ENCODE measurements around the gene TSR3. TPM values are rescaled to one million over a fixed set of nuclear protein-coding genes. Genes with fewer than 3 reads are reported as not detected.

Gene TSR3
- total RNA-seq, 1 donor from 2014 or later: 43.7 TPM

DNA sequence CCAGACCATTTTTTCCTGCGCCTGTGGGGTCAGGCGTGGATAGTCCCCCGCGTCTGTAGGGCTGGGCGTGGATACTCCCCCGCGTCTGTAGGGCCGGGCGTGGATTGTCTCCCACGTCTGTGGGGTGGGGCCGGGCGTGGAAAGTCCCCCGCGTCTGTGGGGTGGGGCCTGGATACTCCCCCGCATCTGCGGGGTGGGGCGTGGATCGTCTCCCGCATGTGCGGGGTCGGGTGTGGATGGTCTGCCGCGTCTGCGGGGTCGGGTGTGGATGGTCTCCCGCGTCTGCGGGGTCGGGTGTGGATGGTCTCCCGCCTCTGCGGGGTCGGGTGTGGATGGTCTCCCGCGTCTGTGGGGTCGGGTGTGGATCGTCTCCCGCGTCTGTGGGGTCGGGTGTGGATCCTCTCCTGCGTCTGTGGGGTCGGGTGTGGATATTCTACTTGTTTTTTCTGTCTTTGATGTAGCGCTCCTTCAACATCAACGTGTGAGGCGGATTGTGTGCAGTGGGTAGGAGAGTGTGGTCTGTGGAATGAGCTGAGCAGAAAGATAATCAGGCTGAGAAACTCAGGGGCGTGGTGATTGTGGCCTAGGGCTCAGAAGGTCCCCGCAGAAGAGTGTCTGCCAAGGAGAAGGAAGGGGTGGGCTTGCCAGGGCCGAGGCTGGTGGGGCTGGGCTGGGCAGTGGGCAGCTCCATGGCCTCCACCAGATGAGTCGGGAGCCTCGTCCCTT is 3.3 kb upstream of the TSR3 start:
- Mint-ChIP-seq H3K27me3 (ENCODE audit: low read depth) (no peaks in the 10 kb centered on the region), H3K4me1 (peaks cover 13% of the 10 kb centered on the region), H3K4me3 (no peak overlapping the region), H3K36me3 (no peaks in the 10 kb centered on the region), H3K27ac (no peak overlapping the region), H3K9me3 (no peaks in the 10 kb centered on the region)
- DNase-seq (ENCODE audit: low spot score in 2 of 2, unreplicated experiment in 2 of 2): no peak
- TF ChIP-seq, protein P1, sequence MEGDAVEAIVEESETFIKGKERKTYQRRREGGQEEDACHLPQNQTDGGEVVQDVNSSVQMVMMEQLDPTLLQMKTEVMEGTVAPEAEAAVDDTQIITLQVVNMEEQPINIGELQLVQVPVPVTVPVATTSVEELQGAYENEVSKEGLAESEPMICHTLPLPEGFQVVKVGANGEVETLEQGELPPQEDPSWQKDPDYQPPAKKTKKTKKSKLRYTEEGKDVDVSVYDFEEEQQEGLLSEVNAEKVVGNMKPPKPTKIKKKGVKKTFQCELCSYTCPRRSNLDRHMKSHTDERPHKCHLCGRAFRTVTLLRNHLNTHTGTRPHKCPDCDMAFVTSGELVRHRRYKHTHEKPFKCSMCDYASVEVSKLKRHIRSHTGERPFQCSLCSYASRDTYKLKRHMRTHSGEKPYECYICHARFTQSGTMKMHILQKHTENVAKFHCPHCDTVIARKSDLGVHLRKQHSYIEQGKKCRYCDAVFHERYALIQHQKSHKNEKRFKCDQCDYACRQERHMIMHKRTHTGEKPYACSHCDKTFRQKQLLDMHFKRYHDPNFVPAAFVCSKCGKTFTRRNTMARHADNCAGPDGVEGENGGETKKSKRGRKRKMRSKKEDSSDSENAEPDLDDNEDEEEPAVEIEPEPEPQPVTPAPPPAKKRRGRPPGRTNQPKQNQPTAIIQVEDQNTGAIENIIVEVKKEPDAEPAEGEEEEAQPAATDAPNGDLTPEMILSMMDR (IDR thresholded peaks at IDR 0.05; ENCODE audit: unreplicated experiment): no peak

DNA sequence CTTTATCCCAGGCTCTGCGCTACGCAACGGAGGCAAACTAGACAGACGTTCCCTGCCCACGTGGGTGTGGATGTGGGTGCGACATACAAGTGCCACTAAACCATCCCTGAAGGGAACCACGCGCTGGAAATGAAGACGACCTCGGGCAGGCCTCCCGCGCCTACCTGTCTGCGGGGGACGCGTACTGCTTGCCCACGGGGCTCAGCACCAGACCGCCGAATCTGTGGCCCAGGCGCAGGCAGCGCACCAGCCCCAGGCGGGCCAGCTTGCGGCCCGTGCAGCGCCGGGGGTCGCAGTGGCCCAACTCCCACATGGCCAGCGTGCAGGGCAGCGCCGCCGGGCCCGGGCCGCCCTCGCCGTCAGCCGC is 480 bp downstream of the TSR3 start:
- TF ChIP-seq, protein P1 (IDR thresholded peaks at IDR 0.05; ENCODE audit: unreplicated experiment): no peak
- Mint-ChIP-seq H3K4me3 (peak overlapping the region; percentile 74), H3K36me3 (no peaks in the 10 kb centered on the region), H3K27me3 (ENCODE audit: low read depth) (peaks cover under 1% of the 10 kb centered on the region), H3K9me3 (no peaks in the 10 kb centered on the region), H3K27ac (peak overlapping the region; percentile 47), H3K4me1 (peaks cover 13% of the 10 kb centered on the region)
- no peak for DNase-seq (ENCODE audit: low spot score in 2 of 2, unreplicated experiment in 2 of 2)

DNA sequence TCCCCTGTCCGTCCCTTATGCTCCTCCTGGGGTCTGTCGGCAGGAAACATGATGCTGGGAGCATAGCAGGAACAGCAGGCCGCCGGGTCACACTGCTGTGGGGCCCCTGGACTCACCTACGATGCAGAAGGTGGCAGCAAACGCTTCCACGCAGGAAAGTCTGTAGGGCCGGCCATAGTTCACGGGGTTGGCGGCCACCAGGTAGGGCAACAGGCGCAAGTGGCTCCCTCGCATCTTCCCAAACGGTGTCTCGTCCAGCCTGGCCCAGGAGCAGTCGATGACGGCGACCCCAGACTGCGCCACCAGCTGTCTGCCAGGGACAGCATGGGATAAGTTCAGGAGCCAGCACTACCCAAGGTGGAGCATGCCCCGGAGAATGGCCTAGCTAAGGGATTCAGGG is 987 bp downstream of the TSR3 start:
- Mint-ChIP-seq H3K27ac (no peak overlapping the region), H3K9me3 (no peaks in the 10 kb centered on the region), H3K4me3 (peak overlapping the region; percentile 74), H3K36me3 (no peaks in the 10 kb centered on the region), H3K27me3 (ENCODE audit: low read depth) (peaks cover 1% of the 10 kb centered on the region), H3K4me1 (peaks cover 13% of the 10 kb centered on the region)
- TF ChIP-seq, protein P1 (IDR thresholded peaks at IDR 0.05; ENCODE audit: unreplicated experiment): no peak
- DNase-seq (ENCODE audit: low spot score in 2 of 2, unreplicated experiment in 2 of 2): no peak

DNA sequence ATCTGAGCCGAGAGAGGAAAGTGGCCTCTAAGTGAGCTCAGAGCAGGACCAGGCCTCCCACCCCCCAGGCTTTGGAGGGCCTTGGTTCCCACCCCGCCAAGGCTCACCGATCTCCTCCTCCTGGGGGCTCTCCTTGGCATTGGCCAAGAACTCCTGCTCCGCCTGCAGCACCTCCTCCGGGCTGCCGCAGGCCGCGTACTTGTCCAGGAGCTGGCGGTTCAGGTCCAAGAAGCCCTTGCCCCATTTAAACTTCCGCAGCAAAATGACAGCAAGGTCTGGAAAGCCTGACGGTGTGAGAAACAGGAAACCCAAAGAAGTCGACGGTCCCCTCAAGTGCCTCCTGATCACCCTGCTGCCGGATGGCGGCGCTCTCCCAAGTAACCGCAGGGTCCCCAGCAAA is 1.7 kb downstream of the TSR3 start:
- TF ChIP-seq, protein P1 (IDR thresholded peaks at IDR 0.05; ENCODE audit: unreplicated experiment): no peak
- Mint-ChIP-seq H3K27ac (no peak overlapping the region), H3K27me3 (ENCODE audit: low read depth) (peaks cover 1% of the 10 kb centered on the region), H3K4me1 (peaks cover 13% of the 10 kb centered on the region), H3K9me3 (no peaks in the 10 kb centered on the region), H3K4me3 (peak overlapping the region; percentile 74), H3K36me3 (no peaks in the 10 kb centered on the region)
- DNase-seq (ENCODE audit: low spot score in 2 of 2, unreplicated experiment in 2 of 2): no peak

DNA sequence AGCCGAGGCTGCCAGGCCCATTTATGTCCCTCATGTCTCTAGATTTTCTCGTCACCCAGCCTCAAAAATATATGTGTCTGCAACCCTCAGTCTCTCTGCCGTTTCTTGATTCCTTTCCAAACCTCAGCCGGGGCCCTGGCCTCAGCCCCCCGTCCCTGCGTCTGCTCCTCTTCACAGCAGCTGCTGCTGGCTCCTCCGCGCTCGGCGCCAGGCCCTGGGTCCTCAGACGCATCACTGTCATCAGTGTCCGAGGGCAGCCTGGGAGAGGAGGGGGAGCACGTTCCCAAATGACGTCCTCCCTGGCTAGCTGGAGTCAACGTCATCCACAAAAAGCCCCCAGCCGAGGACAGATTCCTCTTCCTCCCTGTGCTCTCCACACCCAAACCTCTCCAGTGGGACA is 2.3 kb downstream of the TSR3 start:
- no peaks in the 10 kb centered on the region for H3K36me3 Mint-ChIP-seq
- H3K9me3 Mint-ChIP-seq: no peaks in the 10 kb centered on the region
- H3K27me3 Mint-ChIP-seq (ENCODE audit: low read depth): peaks cover 6% of the 10 kb centered on the region
- peaks cover 13% of the 10 kb centered on the region for H3K4me1 Mint-ChIP-seq
- H3K27ac Mint-ChIP-seq: no peak overlapping the region
- no peak for DNase-seq (ENCODE audit: low spot score in 2 of 2, unreplicated experiment in 2 of 2)
- TF ChIP-seq, protein P1 (IDR thresholded peaks at IDR 0.05; ENCODE audit: unreplicated experiment): no peak
- no peak overlapping the region for H3K4me3 Mint-ChIP-seq
